ENCODE data around the gene GDI1.

DNA sequence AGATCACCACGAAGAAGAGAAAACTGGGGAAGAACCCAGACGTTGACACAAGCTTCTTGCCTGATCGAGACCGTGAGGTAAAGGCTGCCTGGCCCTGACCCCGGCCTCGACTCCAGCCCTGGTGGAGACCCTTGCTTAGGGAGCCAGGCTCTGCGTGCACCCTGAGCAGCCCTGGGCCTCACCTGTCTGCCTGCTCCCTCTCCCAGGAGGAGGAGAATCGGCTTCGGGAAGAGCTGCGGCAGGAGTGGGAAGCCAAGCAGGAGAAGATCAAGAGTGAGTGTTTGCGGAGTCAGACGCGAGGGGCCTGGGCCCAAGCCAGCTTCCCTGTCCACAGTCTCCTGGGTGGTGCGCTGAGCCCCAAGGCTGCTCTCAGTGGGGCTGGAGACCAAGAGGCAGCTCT lies 11.5 kb downstream of the GDI1 start:
- TF ChIP-seq TCF4 (CRISPR knock-in tag; IDR thresholded peaks at IDR 0.05; ENCODE audit: borderline replicate concordance): no peak
- no peak for TF ChIP-seq SNAI2 (CRISPR knock-in tag; IDR thresholded peaks at IDR 0.05)
- TF ChIP-seq TOX (CRISPR knock-in tag; IDR thresholded peaks at IDR 0.05; ENCODE audit: borderline replicate concordance): no peak
- TF ChIP-seq, protein P1, sequence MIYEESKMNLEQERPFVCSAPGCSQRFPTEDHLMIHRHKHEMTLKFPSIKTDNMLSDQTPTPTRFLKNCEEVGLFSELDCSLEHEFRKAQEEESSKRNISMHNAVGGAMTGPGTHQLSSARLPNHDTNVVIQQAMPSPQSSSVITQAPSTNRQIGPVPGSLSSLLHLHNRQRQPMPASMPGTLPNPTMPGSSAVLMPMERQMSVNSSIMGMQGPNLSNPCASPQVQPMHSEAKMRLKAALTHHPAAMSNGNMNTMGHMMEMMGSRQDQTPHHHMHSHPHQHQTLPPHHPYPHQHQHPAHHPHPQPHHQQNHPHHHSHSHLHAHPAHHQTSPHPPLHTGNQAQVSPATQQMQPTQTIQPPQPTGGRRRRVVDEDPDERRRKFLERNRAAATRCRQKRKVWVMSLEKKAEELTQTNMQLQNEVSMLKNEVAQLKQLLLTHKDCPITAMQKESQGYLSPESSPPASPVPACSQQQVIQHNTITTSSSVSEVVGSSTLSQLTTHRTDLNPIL (CRISPR knock-in tag; IDR thresholded peaks at IDR 0.05; ENCODE audit: low read depth): no peak
- TF ChIP-seq OSR1 (CRISPR knock-in tag; IDR thresholded peaks at IDR 0.05): no peak
- TF ChIP-seq ZNF565 (CRISPR knock-in tag; conservative IDR thresholded peaks at IDR 0.05; ENCODE audit: low read depth): no peak

Data from SK-N-SH treated with all-trans-retinoic acid at 6 μM for 48 hours (cell line).